H9 (cell line): ENCODE data around the gene UTP25. TPM values are rescaled to one million over a fixed set of nuclear protein-coding genes. Genes with fewer than 3 reads are reported as not detected.

ENCODE experiments used
- DNase-seq: peaks from one replicate; pipeline ENCODE4 v3.0.0-alpha.2; 2017
- H2AFZ ChIP-seq: one replicate; pipeline ENCODE4 v1.6.1; 2013; ENCODE audit warnings: mild to moderate bottlenecking, low read length, control low read depth, moderate library complexity
- H2AK5ac ChIP-seq: 2 replicates; pipeline ENCODE4 v1.6.1; 2013; ENCODE audit warnings: low read length, control low read depth, mixed read lengths; ENCODE audit not compliant: insufficient read length
- H2BK120ac ChIP-seq: one replicate; pipeline ENCODE4 v1.6.1; 2013; ENCODE audit warnings: low read depth, mild to moderate bottlenecking, low read length, control low read depth, inconsistent platforms; ENCODE audit not compliant: poor library complexity, severe bottlenecking
- H2BK12ac ChIP-seq: 2 replicates; pipeline ENCODE4 v1.6.1; 2013; ENCODE audit warnings: low read length, control low read depth, mixed read lengths, low read depth; ENCODE audit not compliant: insufficient read length
- H2BK15ac ChIP-seq: 2 replicates; pipeline ENCODE4 v1.6.1; 2013; ENCODE audit warnings: low read depth, low read length, control low read depth
- H2BK20ac ChIP-seq: one replicate; pipeline ENCODE4 v1.6.1; 2013; ENCODE audit warnings: low read depth, mild to moderate bottlenecking, low read length, control low read depth, inconsistent platforms; ENCODE audit not compliant: poor library complexity, severe bottlenecking
- H2BK5ac ChIP-seq: 2 replicates; pipeline ENCODE4 v1.6.1; 2013; ENCODE audit warnings: low read length, control low read depth, mixed read lengths; ENCODE audit not compliant: insufficient read length
- H3K14ac ChIP-seq: 2 replicates; pipeline ENCODE4 v1.6.1; 2013; ENCODE audit warnings: low read length, control low read depth; ENCODE audit not compliant: insufficient read depth
- H3K18ac ChIP-seq: 2 replicates; pipeline ENCODE4 v1.6.1; 2013; ENCODE audit warnings: low read depth, mild to moderate bottlenecking, mixed read lengths, low read length, control low read depth; ENCODE audit not compliant: insufficient read length
- H3K23ac ChIP-seq: 2 replicates; pipeline ENCODE4 v1.6.1; 2013; ENCODE audit warnings: low read length, control low read depth, mixed read lengths, low read depth; ENCODE audit not compliant: insufficient read length
- H3K23me2 ChIP-seq: 2 replicates; pipeline ENCODE4 v1.6.1; 2013; ENCODE audit warnings: low read depth, mild to moderate bottlenecking, mixed read lengths, low read length, control low read depth; ENCODE audit not compliant: insufficient read length, poor library complexity, severe bottlenecking
- H3K27ac ChIP-seq: 2 replicates; pipeline ENCODE4 v1.5.1; 2013; ENCODE audit warnings: low read length, control low read depth, mixed read lengths, low read depth; ENCODE audit not compliant: insufficient read length
- H3K27me3 ChIP-seq: 2 replicates; pipeline ENCODE4 v1.6.1; 2013; ENCODE audit warnings: low read length, control low read depth, inconsistent platforms; ENCODE audit not compliant: insufficient read depth
- H3K4ac ChIP-seq: 2 replicates; pipeline ENCODE4 v1.6.1; 2013; ENCODE audit warnings: low read depth, mild to moderate bottlenecking, control low read depth, inconsistent platforms, low read length, moderate library complexity
- H3K4me1 ChIP-seq: 2 replicates; pipeline ENCODE4 v1.6.1; 2013; ENCODE audit warnings: low read length, control low read depth, inconsistent platforms; ENCODE audit not compliant: insufficient read depth
- H3K4me2 ChIP-seq: 2 replicates; pipeline ENCODE4 v1.6.1; 2013; ENCODE audit warnings: low read length, control low read depth, mixed read lengths; ENCODE audit not compliant: insufficient read length, insufficient read depth
- H3K56ac ChIP-seq: 2 replicates; pipeline ENCODE4 v1.6.1; 2013; ENCODE audit warnings: low read depth, mild to moderate bottlenecking, mixed read lengths, low read length, control low read depth; ENCODE audit not compliant: insufficient read length
- H3K79me1 ChIP-seq: 2 replicates; pipeline ENCODE4 v1.6.1; 2013; ENCODE audit warnings: low read depth, mild to moderate bottlenecking, moderate library complexity, low read length, control low read depth, inconsistent platforms; ENCODE audit not compliant: insufficient read depth, poor library complexity, severe bottlenecking
- H3K79me2 ChIP-seq: 2 replicates; pipeline ENCODE4 v1.6.1; 2013; ENCODE audit warnings: low read length, control low read depth, inconsistent platforms; ENCODE audit not compliant: insufficient read depth
- H3K9ac ChIP-seq: 2 replicates; pipeline ENCODE4 v1.6.1; 2013; ENCODE audit warnings: low read length, control low read depth, mixed read lengths; ENCODE audit not compliant: insufficient read length; ENCODE audit errors: extremely low read depth
- H3K9me3 ChIP-seq: one replicate; pipeline ENCODE4 v1.6.1; 2013; ENCODE audit warnings: low read depth, low read length, inconsistent platforms; ENCODE audit not compliant: control insufficient read depth
- H3T11ph ChIP-seq: one replicate; pipeline ENCODE4 v1.6.1; 2013; ENCODE audit warnings: mild to moderate bottlenecking, low read length, control low read depth, inconsistent platforms
- H4K20me1 ChIP-seq: one replicate; pipeline ENCODE4 v1.6.1; 2013; ENCODE audit not compliant: control insufficient read depth, insufficient read length, insufficient read depth
- H4K5ac ChIP-seq: 2 replicates; pipeline ENCODE4 v1.6.1; 2013; ENCODE audit warnings: low read depth, mild to moderate bottlenecking, mixed read lengths, low read length, control low read depth; ENCODE audit not compliant: insufficient read length
- H4K8ac ChIP-seq: replicated peaks from 2 replicates; pipeline ENCODE4 v1.6.1; 2013; ENCODE audit warnings: low read length, control low read depth, mixed read lengths, low read depth; ENCODE audit not compliant: insufficient read length
- H4K91ac ChIP-seq: 2 replicates; pipeline ENCODE4 v1.6.1; 2013; ENCODE audit warnings: low read depth, mild to moderate bottlenecking, moderate library complexity, mixed read lengths, low read length, control low read depth; ENCODE audit not compliant: insufficient read length
- H3K27ac Mint-ChIP-seq, 3 experiments: 2 replicates in 2 of 3; 3 replicates in 1 of 3; pipeline ENCODE4 v1.8.0; 2020 to 2021; ENCODE audit warnings: mixed read lengths in 3 of 3, mild to moderate bottlenecking in 1 of 3, moderate library complexity in 1 of 3
- H3K27me3 Mint-ChIP-seq: 2 replicates; pipeline ENCODE4 v1.8.0; 2021; ENCODE audit warnings: low read depth, mild to moderate bottlenecking, moderate library complexity, mixed read lengths
- H3K36me3 Mint-ChIP-seq, 3 experiments: 2 replicates in 2 of 3; 3 replicates in 1 of 3; pipeline ENCODE4 v1.8.0; 2020 to 2021; ENCODE audit warnings: low read depth in 3 of 3, mixed read lengths in 3 of 3; ENCODE audit not compliant: insufficient read depth in 1 of 3
- H3K4me1 Mint-ChIP-seq, 2 experiments: 2 replicates each; pipeline ENCODE4 v1.8.0; 2020; ENCODE audit warnings: mixed read lengths in 2 of 2
- H3K4me3 Mint-ChIP-seq, 2 experiments: 2 replicates in 1 of 2; 3 replicates in 1 of 2; pipeline ENCODE4 v1.8.0; 2020 to 2021; ENCODE audit warnings: mild to moderate bottlenecking in 2 of 2, mixed read lengths in 2 of 2, moderate library complexity in 1 of 2
- H3K9me3 Mint-ChIP-seq, 2 experiments: 2 replicates in 1 of 2; 3 replicates in 1 of 2; pipeline ENCODE4 v1.8.0; 2020; ENCODE audit warnings: mild to moderate bottlenecking in 2 of 2, mixed read lengths in 2 of 2, moderate library complexity in 1 of 2
- CTCF ChIP-seq: fragments of 200-600 bp; sonication (generic); conservative IDR thresholded peaks from 3 replicates; pipeline ENCODE4 v1.8.0; 2021; ENCODE audit warnings: antibody characterized with exemption, mild to moderate bottlenecking
- WGBS: extraction: QIAGEN DNeasy Blood & Tissue Kit; methylation state at CpG from one replicate; pipeline ENCODE4 v1.1.7; 2013; ENCODE audit warnings: missing lambda C conversion rate, low lambda C conversion rate, mixed read lengths; ENCODE audit not compliant: insufficient read length; ENCODE audit errors: extremely low coverage; 5-methylcytosine and 5-hydroxymethylcytosine counted together
- total RNA-seq: library from RNA; stranded (reverse); gene quantifications from 2 replicates; pipeline ENCODE4 v1.2.1, GENCODE V29; 2021

Gene UTP25
- total RNA-seq, 1 experiment from 2014 or later: 12.9 TPM

DNA sequence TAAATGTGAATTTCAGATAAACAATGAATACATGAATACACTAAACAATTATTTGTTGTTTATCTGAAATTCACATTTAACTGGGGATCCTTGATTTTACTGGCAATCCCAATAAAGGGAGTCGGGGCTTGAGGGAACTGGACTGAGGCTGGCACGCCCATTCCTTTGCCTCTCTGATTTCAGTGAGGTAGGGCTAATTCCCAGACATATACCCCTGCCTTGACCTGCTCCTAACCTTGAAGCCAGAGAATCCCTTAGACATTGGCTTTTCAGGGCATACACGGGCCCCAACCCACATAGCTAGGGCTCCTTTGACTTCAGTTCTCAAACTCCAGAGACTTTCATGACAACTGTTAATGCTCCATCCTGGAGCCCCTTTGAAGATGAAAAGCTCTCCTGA lies 10.8 kb upstream of the UTP25 start:
- peaks cover 6% of the 10 kb centered on the region in 2 experiments for H3K4me1 Mint-ChIP-seq
- no peak overlapping the region for H3K9ac ChIP-seq

More for the DNA sequence above, 10.8 kb upstream of the UTP25 start:
- Histone ChIP-seq H3K4me1 (no peaks in the 10 kb centered on the region), H2BK120ac (no peak overlapping the region), H4K20me1 (no peaks in the 10 kb centered on the region), H2BK5ac (no peak overlapping the region), H3T11ph (no peak overlapping the region), H3K9me3 (no peaks in the 10 kb centered on the region), H2AK5ac (no peak overlapping the region), H2BK15ac (no peak overlapping the region), H3K18ac (no peak overlapping the region), H3K23ac (no peak overlapping the region), H3K27ac (no peak overlapping the region), H2BK12ac (no peak overlapping the region), H3K79me1 (no peaks in the 10 kb centered on the region), H3K14ac (no peak overlapping the region), H3K27me3 (no peaks in the 10 kb centered on the region; the same call in 1 of the 2 replicates), H3K56ac (no peak overlapping the region), H3K79me2 (no peaks in the 10 kb centered on the region; the same call in 1 of the 2 replicates), H3K4ac (no peak overlapping the region), H4K5ac (no peak overlapping the region), H3K23me2 (no peaks in the 10 kb centered on the region), H3K4me2 (no peak overlapping the region), H2AFZ (no peak overlapping the region), H4K8ac (no peak overlapping the region), H4K91ac (no peak overlapping the region), H2BK20ac (no peak overlapping the region)
- H3K9me3 Mint-ChIP-seq: no peaks in the 10 kb centered on the region
- H3K4me3 Mint-ChIP-seq: no peak overlapping the region
- H3K36me3 Mint-ChIP-seq: no peaks in the 10 kb centered on the region
- TF ChIP-seq CTCF: no peak
- no peak overlapping the region for H3K27ac Mint-ChIP-seq
- no CpG with 5 or more reads among the region's 3 CpGs for WGBS
- no peak for DNase-seq
- peaks cover 23% of the 10 kb centered on the region for H3K27me3 Mint-ChIP-seq
